Measurements from ENCODE around the gene ARPC5. TPM values are rescaled to one million over a fixed set of nuclear protein-coding genes. Genes with fewer than 3 reads are reported as not detected.

The ARPC5 gene
- total RNA-seq, 1 donor = 288 TPM

DNA sequence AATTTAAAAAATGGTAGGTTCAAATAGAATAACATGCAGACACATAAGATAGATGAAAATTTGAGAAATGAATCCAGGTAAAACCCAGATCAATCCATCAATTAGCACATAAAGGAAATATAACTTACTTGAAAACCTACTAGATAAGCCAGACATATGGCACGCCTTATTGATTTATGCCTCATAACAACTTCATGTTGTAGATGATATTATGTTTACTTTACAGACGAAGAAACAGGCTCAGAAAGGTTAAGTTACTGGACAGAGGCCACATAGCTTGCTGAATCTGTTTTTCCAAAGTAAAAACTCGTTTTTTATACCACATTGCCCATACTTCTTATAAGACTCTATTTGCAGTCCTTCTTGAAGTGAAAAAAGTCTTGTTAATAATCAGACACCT, 23.2 kb downstream of the ARPC5 start:
- TF ChIP-seq, protein P1, sequence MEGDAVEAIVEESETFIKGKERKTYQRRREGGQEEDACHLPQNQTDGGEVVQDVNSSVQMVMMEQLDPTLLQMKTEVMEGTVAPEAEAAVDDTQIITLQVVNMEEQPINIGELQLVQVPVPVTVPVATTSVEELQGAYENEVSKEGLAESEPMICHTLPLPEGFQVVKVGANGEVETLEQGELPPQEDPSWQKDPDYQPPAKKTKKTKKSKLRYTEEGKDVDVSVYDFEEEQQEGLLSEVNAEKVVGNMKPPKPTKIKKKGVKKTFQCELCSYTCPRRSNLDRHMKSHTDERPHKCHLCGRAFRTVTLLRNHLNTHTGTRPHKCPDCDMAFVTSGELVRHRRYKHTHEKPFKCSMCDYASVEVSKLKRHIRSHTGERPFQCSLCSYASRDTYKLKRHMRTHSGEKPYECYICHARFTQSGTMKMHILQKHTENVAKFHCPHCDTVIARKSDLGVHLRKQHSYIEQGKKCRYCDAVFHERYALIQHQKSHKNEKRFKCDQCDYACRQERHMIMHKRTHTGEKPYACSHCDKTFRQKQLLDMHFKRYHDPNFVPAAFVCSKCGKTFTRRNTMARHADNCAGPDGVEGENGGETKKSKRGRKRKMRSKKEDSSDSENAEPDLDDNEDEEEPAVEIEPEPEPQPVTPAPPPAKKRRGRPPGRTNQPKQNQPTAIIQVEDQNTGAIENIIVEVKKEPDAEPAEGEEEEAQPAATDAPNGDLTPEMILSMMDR (IDR thresholded peaks at IDR 0.05; ENCODE audit: insufficient read depth, low read depth, low read length) = no peak
- DNase-seq (ENCODE audit: low read depth) = no peak
- no peak overlapping the region for H3K4me3 ChIP-seq (ENCODE audit: low read depth, low read length)

DNA sequence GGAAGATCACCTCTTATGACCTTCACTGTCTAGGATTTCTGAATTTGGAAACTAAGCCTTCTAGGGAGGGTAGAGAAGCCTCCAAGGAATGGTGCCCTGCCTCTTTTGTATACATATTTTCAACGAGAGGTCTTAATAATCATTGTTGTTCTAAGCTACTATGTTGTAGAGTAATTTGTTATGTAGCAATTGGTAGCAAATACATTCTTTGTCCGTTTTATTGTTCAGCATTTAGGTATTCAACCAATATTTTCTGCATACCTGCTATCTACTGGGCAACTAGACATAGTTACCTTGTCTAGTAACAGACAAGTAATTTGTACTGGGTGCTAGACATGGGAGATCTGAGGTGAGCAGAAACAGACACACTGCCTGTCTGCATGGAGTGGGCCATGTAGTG, 24.6 kb downstream of the ARPC5 start:
- TF ChIP-seq, protein P1 (IDR thresholded peaks at IDR 0.05; ENCODE audit: insufficient read depth, low read depth, low read length) = no peak
- DNase-seq (ENCODE audit: low read depth) = no peak
- H3K4me3 ChIP-seq (ENCODE audit: low read depth, low read length) = no peak overlapping the region

DNA sequence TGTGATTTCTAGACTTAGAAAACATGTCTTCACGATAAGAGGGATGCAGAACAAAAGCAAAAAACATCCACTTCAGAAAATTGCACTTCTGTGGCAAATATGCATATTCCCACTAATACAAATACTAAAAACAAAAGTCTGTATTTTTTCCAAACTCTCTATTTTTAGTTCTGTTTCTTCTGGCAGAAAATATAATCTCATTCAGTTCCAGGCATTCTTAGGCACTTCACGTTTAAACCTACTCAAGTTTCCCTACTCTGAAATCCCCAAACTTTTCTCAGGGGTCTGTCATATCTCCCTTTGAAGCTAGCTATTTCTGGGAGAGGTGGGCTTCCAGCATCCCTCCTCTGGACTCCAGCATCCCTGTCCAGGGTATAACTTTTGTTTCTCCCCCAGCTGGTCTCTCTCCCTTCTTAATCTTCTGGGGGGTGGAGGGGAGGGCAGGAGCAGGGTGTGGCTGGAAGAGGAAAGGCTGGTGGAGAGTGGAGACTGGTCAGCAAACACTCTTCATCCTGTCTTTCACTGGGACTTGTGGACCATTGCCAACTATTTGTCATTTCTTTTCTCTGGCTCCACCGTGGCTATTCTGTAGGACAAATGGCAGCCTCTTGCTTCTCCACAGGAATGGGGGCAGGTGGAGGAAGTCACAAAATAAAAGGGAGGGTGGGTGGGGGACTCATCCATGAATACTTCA, 25.7 kb downstream of the ARPC5 start:
- TF ChIP-seq, protein P1 (IDR thresholded peaks at IDR 0.05; ENCODE audit: insufficient read depth, low read depth, low read length) = no peak
- no peak overlapping the region for H3K4me3 ChIP-seq (ENCODE audit: low read depth, low read length)
- no peak for DNase-seq (ENCODE audit: low read depth)

DNA sequence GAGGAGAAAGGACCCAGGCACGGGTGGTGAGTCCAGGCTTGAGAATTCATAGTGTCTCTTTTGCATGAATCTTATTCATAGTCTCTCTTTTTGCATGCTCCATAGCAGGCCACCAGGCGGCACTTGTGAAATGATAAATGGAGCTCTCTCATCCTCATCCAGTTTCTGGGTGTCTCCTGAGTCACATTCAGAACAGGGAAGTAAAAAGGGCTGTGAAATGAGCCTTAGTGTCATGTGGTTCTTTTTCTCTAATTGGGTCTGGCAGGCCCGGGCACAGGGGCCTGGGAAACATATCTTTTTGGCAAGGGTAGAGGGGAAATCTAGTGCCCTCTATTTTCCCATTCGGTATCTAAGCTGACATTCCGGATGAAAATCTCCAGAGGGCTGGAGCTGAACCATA, 26.3 kb downstream of the ARPC5 start:
- TF ChIP-seq, protein P1 (IDR thresholded peaks at IDR 0.05; ENCODE audit: insufficient read depth, low read depth, low read length) = peak; percentile 71
- peak; percentile 75 for DNase-seq (ENCODE audit: low read depth)
- no peak overlapping the region for H3K4me3 ChIP-seq (ENCODE audit: low read depth, low read length)

DNA sequence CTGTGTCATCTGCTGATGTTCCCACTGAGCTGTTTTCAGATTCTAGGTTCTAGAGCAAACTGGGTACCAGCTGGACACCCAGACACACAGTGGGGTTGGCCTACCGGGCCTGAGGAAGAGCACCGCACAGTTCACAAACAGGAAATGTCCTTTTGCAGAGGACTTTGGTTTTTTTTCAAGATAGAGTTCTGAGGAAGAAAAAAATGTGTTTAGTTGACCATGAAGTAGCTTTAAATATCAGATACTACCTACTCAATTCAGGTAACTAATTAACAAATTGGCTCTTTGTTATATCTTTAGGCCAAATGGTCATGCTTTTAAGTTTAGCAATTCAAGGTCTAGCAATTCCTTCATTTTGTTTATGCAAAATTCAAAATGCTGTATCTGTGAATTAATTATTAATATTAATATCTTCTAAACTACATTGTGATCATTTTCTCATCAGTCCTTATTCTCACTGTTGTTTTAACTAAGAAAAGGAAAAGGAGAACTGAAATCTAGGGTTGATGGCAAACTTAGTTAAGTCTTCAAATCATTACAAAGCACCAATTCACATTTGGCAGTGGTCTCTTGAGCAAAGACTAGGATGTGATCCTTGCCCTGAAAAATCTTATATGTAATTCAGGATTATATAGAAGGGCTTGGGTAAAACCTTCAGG, 28.1 kb downstream of the ARPC5 start:
- no peak for DNase-seq (ENCODE audit: low read depth)
- TF ChIP-seq, protein P1 (IDR thresholded peaks at IDR 0.05; ENCODE audit: insufficient read depth, low read depth, low read length) = no peak
- no peak overlapping the region for H3K4me3 ChIP-seq (ENCODE audit: low read depth, low read length)

DNA sequence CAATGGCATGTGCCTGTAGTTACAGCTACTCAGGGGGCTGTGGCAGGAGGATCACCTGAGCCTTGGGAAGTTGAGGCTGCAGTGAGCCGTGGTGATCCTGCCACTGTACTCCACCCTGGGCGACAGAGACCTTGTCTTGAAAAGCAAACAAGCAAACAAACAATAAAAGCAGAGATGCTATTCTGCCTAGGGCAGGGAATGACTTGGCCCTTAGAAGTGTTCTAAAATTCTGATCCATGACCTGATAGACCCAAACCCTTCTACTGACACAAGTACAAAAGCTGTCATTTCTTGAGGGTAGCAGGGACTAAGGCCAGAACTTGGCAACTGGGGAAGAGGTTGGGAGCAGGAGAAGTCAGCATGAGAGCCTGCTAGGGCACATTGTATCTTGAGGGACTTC, 29.7 kb downstream of the ARPC5 start:
- TF ChIP-seq, protein P1 (IDR thresholded peaks at IDR 0.05; ENCODE audit: insufficient read depth, low read depth, low read length) = no peak
- no peak overlapping the region for H3K4me3 ChIP-seq (ENCODE audit: low read depth, low read length)
- no peak for DNase-seq (ENCODE audit: low read depth)
